Neural progenitor cell (in vitro differentiated cells): ENCODE results near the gene TRIO. TPM values are rescaled to one million over a fixed set of nuclear protein-coding genes. Genes with fewer than 3 reads are reported as not detected.

Experiments used
- DNase-seq: peaks from one replicate; pipeline ENCODE4 v3.0.0-alpha.2; 2016; ENCODE audit warnings: low spot score
- H2AFZ ChIP-seq: fragments of 200-600 bp; sonication (generic); replicated peaks from 2 replicates; pipeline ENCODE4 v1.6.1; 2016; ENCODE audit warnings: antibody characterized with exemption
- H3F3A ChIP-seq: fragments of 200-600 bp; sonication (generic); 2 replicates; pipeline ENCODE4 v1.6.1; 2016; ENCODE audit warnings: antibody characterized with exemption, low read depth
- H3K27ac ChIP-seq: fragments of 200-600 bp; sonication (generic); 2 replicates; pipeline ENCODE4 v1.5.1; 2016; ENCODE audit warnings: mild to moderate bottlenecking
- H3K27me3 ChIP-seq: fragments of 200-600 bp; sonication (generic); 2 replicates; pipeline ENCODE4 v1.6.1; 2016; ENCODE audit warnings: mild to moderate bottlenecking, moderate library complexity
- H3K36me3 ChIP-seq: fragments of 200-600 bp; sonication (generic); 2 replicates; pipeline ENCODE4 v1.5.1; 2016
- H3K4me1 ChIP-seq: fragments of 200-600 bp; sonication (generic); 2 replicates; pipeline ENCODE4 v1.6.1; 2016; ENCODE audit warnings: mixed run types
- H3K4me2 ChIP-seq: fragments of 200-600 bp; sonication (generic); 2 replicates; pipeline ENCODE4 v1.6.1; 2016
- H3K4me3 ChIP-seq: fragments of 200-600 bp; sonication (generic); 2 replicates; pipeline ENCODE4 v1.5.1; 2016
- H3K79me2 ChIP-seq: fragments of 200-600 bp; sonication (generic); 2 replicates; pipeline ENCODE4 v1.6.1; 2016; ENCODE audit warnings: low read depth
- H3K9ac ChIP-seq: fragments of 200-600 bp; sonication (generic); 2 replicates; pipeline ENCODE4 v1.6.1; 2016
- H3K9me3 ChIP-seq: fragments of 200-600 bp; sonication (generic); 2 replicates; pipeline ENCODE4 v1.5.1; 2016; ENCODE audit warnings: low read depth
- H4K20me1 ChIP-seq: fragments of 200-600 bp; sonication (generic); 2 replicates; pipeline ENCODE4 v1.6.1; 2016; ENCODE audit warnings: low read depth
- H3K27ac Mint-ChIP-seq: 3 replicates; pipeline ENCODE4 v1.8.0; 2021; ENCODE audit warnings: mixed read lengths
- H3K27me3 Mint-ChIP-seq: 2 replicates; pipeline ENCODE4 v1.8.0; 2022; ENCODE audit warnings: low read depth, mild to moderate bottlenecking, inconsistent platforms, moderate library complexity, mixed read lengths; ENCODE audit not compliant: insufficient read depth
- H3K36me3 Mint-ChIP-seq: 3 replicates; pipeline ENCODE4 v1.8.0; 2021; ENCODE audit warnings: mixed read lengths
- H3K4me1 Mint-ChIP-seq: 3 replicates; pipeline ENCODE4 v1.8.0; 2021; ENCODE audit warnings: mixed read lengths
- H3K4me3 Mint-ChIP-seq: 3 replicates; pipeline ENCODE4 v1.8.0; 2021; ENCODE audit warnings: mild to moderate bottlenecking, moderate library complexity, mixed read lengths
- H3K9me3 Mint-ChIP-seq: 3 replicates; pipeline ENCODE4 v1.8.0; 2020; ENCODE audit warnings: mixed read lengths
- EZH2 ChIP-seq: fragments of 200-600 bp; sonication (generic); IDR thresholded peaks from 2 replicates; pipeline ENCODE4 v1.6.1; 2017; ENCODE audit warnings: antibody characterized with exemption, mild to moderate bottlenecking, moderate library complexity
- EZH2phosphoT487 ChIP-seq: fragments of 200-600 bp; sonication (generic); IDR thresholded peaks from 2 replicates; pipeline ENCODE4 v1.6.1; 2017; ENCODE audit warnings: antibody characterized with exemption
- total RNA-seq: library from RNA; depleted of rRNA; stranded (reverse); fragments of >200 nt; gene quantifications from 2 replicates; pipeline ENCODE4 v1.2.3, GENCODE V29; 2015; ENCODE audit warnings: low replicate concordance
- TF ChIP-seq, protein P1 (sequence below): fragments of 200-600 bp; sonication (generic); IDR thresholded peaks from 2 replicates; pipeline ENCODE4 v1.5.1; 2017; ENCODE audit warnings: antibody characterized with exemption, mild to moderate bottlenecking

TRIO gene
- total RNA-seq, 1 donor from 2014 or later: 84.7 TPM

DNA sequence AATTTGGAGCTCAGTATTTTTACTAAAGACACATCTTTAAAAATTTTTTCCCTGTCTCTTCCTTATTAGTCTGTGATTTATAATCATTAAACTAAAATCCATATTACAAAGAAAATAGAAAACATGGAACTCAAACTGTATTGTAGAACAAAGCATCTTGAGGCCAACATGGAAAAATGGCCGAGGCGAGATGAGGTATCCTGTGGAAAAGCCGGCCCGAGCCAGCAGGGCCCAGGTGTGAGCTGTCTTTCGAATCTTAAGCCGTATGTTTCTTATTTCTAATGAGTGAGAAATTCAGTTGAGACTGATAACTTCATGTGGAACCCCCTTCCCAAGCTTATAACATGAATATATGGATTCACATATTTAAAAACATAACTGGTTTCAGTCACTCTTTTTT lies 268.1 kb downstream of the TRIO start:
- Histone ChIP-seq H3K27me3 (no peaks in the 10 kb centered on the region), H2AFZ (no peak overlapping the region), H3K4me1 (peaks cover 19% of the 10 kb centered on the region), H3F3A (no peaks in the 10 kb centered on the region), H3K36me3 (no peaks in the 10 kb centered on the region), H3K27ac (no peak overlapping the region), H3K9me3 (no peaks in the 10 kb centered on the region), H3K4me3 (no peak overlapping the region), H3K9ac (no peak overlapping the region), H3K79me2 (no peaks in the 10 kb centered on the region), H4K20me1 (no peaks in the 10 kb centered on the region), H3K4me2 (no peak overlapping the region)
- peaks cover 46% of the 10 kb centered on the region for H3K36me3 Mint-ChIP-seq
- peaks cover 42% of the 10 kb centered on the region for H3K4me1 Mint-ChIP-seq
- peaks cover 9% of the 10 kb centered on the region for H3K27me3 Mint-ChIP-seq
- TF ChIP-seq EZH2: no peak
- TF ChIP-seq, protein P1, sequence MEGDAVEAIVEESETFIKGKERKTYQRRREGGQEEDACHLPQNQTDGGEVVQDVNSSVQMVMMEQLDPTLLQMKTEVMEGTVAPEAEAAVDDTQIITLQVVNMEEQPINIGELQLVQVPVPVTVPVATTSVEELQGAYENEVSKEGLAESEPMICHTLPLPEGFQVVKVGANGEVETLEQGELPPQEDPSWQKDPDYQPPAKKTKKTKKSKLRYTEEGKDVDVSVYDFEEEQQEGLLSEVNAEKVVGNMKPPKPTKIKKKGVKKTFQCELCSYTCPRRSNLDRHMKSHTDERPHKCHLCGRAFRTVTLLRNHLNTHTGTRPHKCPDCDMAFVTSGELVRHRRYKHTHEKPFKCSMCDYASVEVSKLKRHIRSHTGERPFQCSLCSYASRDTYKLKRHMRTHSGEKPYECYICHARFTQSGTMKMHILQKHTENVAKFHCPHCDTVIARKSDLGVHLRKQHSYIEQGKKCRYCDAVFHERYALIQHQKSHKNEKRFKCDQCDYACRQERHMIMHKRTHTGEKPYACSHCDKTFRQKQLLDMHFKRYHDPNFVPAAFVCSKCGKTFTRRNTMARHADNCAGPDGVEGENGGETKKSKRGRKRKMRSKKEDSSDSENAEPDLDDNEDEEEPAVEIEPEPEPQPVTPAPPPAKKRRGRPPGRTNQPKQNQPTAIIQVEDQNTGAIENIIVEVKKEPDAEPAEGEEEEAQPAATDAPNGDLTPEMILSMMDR: no peak
- TF ChIP-seq EZH2phosphoT487: no peak
- no peak for DNase-seq
- H3K9me3 Mint-ChIP-seq: no peaks in the 10 kb centered on the region
- no peak overlapping the region for H3K27ac Mint-ChIP-seq
- H3K4me3 Mint-ChIP-seq: no peak overlapping the region

DNA sequence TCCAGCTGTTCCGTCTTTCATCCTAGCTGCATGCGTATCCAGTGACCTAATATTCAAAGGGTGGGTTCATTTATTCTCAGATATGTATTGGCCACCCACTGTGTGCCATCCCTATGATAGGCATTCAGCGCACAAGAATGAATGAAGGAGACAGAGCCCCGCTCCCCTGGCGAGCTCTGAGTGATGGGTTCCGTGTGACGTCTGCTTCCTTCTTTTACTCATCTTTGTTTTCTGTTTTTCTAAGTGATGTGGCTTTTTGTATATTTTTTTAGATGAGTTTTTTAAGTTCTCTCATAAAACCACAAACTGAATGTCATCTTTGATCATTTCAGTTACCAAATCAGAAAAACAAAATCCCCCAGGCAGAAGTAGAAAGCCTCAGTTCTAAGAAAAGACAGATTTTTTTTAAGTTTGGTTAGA lies 270.2 kb downstream of the TRIO start:
- no peaks in the 10 kb centered on the region for H4K20me1 ChIP-seq
- no peak overlapping the region for H3K27ac ChIP-seq
- Mint-ChIP-seq H3K27ac (peak overlapping the region; percentile 7), H3K9me3 (no peaks in the 10 kb centered on the region), H3K4me3 (no peak overlapping the region), H3K36me3 (peaks cover 43% of the 10 kb centered on the region), H3K27me3 (peaks cover 9% of the 10 kb centered on the region), H3K4me1 (peaks cover 60% of the 10 kb centered on the region)
- H3K4me2 ChIP-seq: no peak overlapping the region
- DNase-seq: no peak
- H3F3A ChIP-seq: peaks cover 4% of the 10 kb centered on the region
- H3K4me3 ChIP-seq: no peak overlapping the region
- H3K79me2 ChIP-seq: no peaks in the 10 kb centered on the region
- H3K36me3 ChIP-seq: no peaks in the 10 kb centered on the region
- no peak overlapping the region for H2AFZ ChIP-seq
- H3K27me3 ChIP-seq: no peaks in the 10 kb centered on the region
- H3K9ac ChIP-seq: no peak overlapping the region
- TF ChIP-seq EZH2phosphoT487 (no peak), EZH2 (no peak)
- TF ChIP-seq, protein P1: no peak
- H3K4me1 ChIP-seq: peaks cover 39% of the 10 kb centered on the region
- no peaks in the 10 kb centered on the region for H3K9me3 ChIP-seq

DNA sequence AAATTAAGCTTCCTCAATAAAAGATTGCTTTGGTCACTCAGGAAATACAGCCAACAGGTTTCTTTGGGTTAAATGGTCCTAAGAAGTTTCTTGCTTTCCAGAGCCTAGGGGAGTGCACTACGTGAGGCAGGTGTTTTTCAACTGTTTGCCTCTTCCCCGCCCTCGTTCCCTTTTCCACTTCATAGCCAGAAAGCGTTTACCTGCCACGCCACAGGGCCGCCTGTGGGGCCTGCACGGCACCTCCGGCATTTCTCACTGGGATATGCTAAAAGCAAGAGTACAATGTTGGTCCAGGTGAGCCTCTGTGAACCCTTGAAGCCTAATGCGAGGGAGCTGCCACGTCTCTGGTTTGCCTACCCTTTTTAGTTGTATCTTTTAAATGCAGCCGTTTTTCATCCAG lies 270.9 kb downstream of the TRIO start:
- no peak overlapping the region for H3K9ac ChIP-seq
- TF ChIP-seq, protein P1: no peak
- TF ChIP-seq EZH2phosphoT487 (no peak), EZH2 (no peak)
- H3K9me3 ChIP-seq: no peaks in the 10 kb centered on the region
- peaks cover 67% of the 10 kb centered on the region for H3K4me1 Mint-ChIP-seq
- no peak overlapping the region for H3K4me3 ChIP-seq
- H3K36me3 ChIP-seq: no peaks in the 10 kb centered on the region
- no peak overlapping the region for H3K27ac ChIP-seq
- peaks cover 41% of the 10 kb centered on the region for H3K4me1 ChIP-seq
- no peak overlapping the region for H2AFZ ChIP-seq
- H3K4me2 ChIP-seq: no peak overlapping the region
- peaks cover 49% of the 10 kb centered on the region for H3K36me3 Mint-ChIP-seq
- peak overlapping the region; percentile 7 for H3K27ac Mint-ChIP-seq
- no peaks in the 10 kb centered on the region for H3K27me3 ChIP-seq
- peaks cover 4% of the 10 kb centered on the region for H3F3A ChIP-seq
- H3K4me3 Mint-ChIP-seq: no peak overlapping the region
- DNase-seq: no peak
- H3K9me3 Mint-ChIP-seq: no peaks in the 10 kb centered on the region
- H3K27me3 Mint-ChIP-seq: peaks cover 9% of the 10 kb centered on the region
- H3K79me2 ChIP-seq: no peaks in the 10 kb centered on the region
- no peaks in the 10 kb centered on the region for H4K20me1 ChIP-seq
